ENCODE data around the gene GPC5. TPM values are rescaled to one million over a fixed set of nuclear protein-coding genes. Genes with fewer than 3 reads are reported as not detected.

The GPC5 gene
- total RNA-seq, 2 experiments from 2014 or later = 2.4 TPM; not detected in 1

- no peak overlapping the region for H3K27ac ChIP-seq (ENCODE audit: low read depth, low read length, poor library complexity, severe bottlenecking)
- no peaks in the 10 kb centered on the region for H3K9me2 ChIP-seq (ENCODE audit: insufficient read depth, low read length)
- no peaks in the 10 kb centered on the region for H3K9me3 ChIP-seq (ENCODE audit: low read length)
- H4K20me1 ChIP-seq (ENCODE audit: insufficient read depth, low read length) = no peaks in the 10 kb centered on the region
- TF ChIP-seq EZH2phosphoT487 (IDR thresholded peaks at IDR 0.05; ENCODE audit: borderline replicate concordance, low read depth, low read length) = no peak
- TF ChIP-seq, protein P1, sequence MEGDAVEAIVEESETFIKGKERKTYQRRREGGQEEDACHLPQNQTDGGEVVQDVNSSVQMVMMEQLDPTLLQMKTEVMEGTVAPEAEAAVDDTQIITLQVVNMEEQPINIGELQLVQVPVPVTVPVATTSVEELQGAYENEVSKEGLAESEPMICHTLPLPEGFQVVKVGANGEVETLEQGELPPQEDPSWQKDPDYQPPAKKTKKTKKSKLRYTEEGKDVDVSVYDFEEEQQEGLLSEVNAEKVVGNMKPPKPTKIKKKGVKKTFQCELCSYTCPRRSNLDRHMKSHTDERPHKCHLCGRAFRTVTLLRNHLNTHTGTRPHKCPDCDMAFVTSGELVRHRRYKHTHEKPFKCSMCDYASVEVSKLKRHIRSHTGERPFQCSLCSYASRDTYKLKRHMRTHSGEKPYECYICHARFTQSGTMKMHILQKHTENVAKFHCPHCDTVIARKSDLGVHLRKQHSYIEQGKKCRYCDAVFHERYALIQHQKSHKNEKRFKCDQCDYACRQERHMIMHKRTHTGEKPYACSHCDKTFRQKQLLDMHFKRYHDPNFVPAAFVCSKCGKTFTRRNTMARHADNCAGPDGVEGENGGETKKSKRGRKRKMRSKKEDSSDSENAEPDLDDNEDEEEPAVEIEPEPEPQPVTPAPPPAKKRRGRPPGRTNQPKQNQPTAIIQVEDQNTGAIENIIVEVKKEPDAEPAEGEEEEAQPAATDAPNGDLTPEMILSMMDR (conservative IDR thresholded peaks at IDR 0.05; ENCODE audit: low read length) = no peak
- H3K4me2 ChIP-seq (ENCODE audit: low read length) = no peak overlapping the region
- no peaks in the 10 kb centered on the region for H3K4me1 ChIP-seq (ENCODE audit: insufficient read depth, low read length, poor library complexity, severe bottlenecking)
- CTCF ChIA-PET (ENCODE audit: unreplicated experiment) = no interaction called here
- no TSS peak for BruUV-seq (replicated peaks)
- no peaks in the 10 kb centered on the region for H3K36me3 ChIP-seq (ENCODE audit: insufficient read depth, low read length)
- POLR2A ChIA-PET = no interaction called here
- H3K4me3 ChIP-seq (ENCODE audit: low read depth, low read length, poor library complexity, severe bottlenecking) = no peak overlapping the region
- no peaks in the 10 kb centered on the region for H3K79me2 ChIP-seq (ENCODE audit: insufficient read depth, low read depth, low read length)
- H2AFZ ChIP-seq (ENCODE audit: low read length) = no peak overlapping the region
- intact Hi-C loops (cut with micrococcal nuclease; ENCODE audit: unreplicated experiment) = no loop called here
- DNase-seq (ENCODE audit: low spot score) = no peak
Observed at GRCh38 chr13:92602560-92602959, 1204.1 kb downstream of the GPC5 start.

DNA sequence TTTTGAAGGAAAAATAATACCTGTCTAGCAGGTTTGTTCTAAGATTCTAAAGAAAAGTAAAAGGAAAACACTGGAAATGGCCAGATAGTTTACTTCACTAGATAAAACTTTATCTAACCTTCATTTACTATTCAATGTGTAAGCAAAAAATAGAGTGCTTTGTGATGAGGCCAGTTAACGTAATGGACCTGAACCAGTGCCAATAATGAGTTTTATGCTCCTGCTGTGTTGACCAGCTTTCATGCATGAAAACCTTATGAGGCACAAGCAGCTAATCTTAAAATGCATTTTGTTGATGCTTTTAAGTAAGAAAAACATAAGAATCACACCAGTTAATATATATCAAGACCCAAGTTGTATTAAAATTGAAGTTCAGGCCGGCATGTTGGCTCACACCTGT, 1211.0 kb downstream of the GPC5 start:
- no peak overlapping the region for H3K4me2 ChIP-seq (ENCODE audit: low read length)
- H3K4me3 ChIP-seq (ENCODE audit: low read depth, low read length, poor library complexity, severe bottlenecking) = no peak overlapping the region
- no peaks in the 10 kb centered on the region for H4K20me1 ChIP-seq (ENCODE audit: insufficient read depth, low read length)
- H3K9me3 ChIP-seq (ENCODE audit: low read length) = no peaks in the 10 kb centered on the region
- no peak for DNase-seq (ENCODE audit: low spot score)
- no TSS peak for BruUV-seq (replicated peaks)
- no peak overlapping the region for H2AFZ ChIP-seq (ENCODE audit: low read length)
- H3K79me2 ChIP-seq (ENCODE audit: insufficient read depth, low read depth, low read length) = no peaks in the 10 kb centered on the region
- no peaks in the 10 kb centered on the region for H3K4me1 ChIP-seq (ENCODE audit: insufficient read depth, low read length, poor library complexity, severe bottlenecking)
- TF ChIP-seq, protein P1 (conservative IDR thresholded peaks at IDR 0.05; ENCODE audit: low read length) = no peak
- no peak for TF ChIP-seq EZH2phosphoT487 (IDR thresholded peaks at IDR 0.05; ENCODE audit: borderline replicate concordance, low read depth, low read length)
- ChIA-PET POLR2A (no interaction called here), CTCF (ENCODE audit: unreplicated experiment) (no interaction called here)
- no peak overlapping the region for H3K27ac ChIP-seq (ENCODE audit: low read depth, low read length, poor library complexity, severe bottlenecking)
- no peaks in the 10 kb centered on the region for H3K9me2 ChIP-seq (ENCODE audit: insufficient read depth, low read length)
- no peaks in the 10 kb centered on the region for H3K36me3 ChIP-seq (ENCODE audit: insufficient read depth, low read length)
- intact Hi-C loops (cut with micrococcal nuclease; ENCODE audit: unreplicated experiment) = no loop called here

GRCh38 chr13:92612892-92613291, 1214.5 kb downstream of the GPC5 start:
- Histone ChIP-seq H4K20me1 (ENCODE audit: insufficient read depth, low read length) (no peaks in the 10 kb centered on the region), H3K4me3 (ENCODE audit: low read depth, low read length, poor library complexity, severe bottlenecking) (no peak overlapping the region), H3K27ac (ENCODE audit: low read depth, low read length, poor library complexity, severe bottlenecking) (no peak overlapping the region), H3K9me2 (ENCODE audit: insufficient read depth, low read length) (no peaks in the 10 kb centered on the region), H3K4me1 (ENCODE audit: insufficient read depth, low read length, poor library complexity, severe bottlenecking) (no peaks in the 10 kb centered on the region), H3K4me2 (ENCODE audit: low read length) (no peak overlapping the region), H3K9me3 (ENCODE audit: low read length) (no peaks in the 10 kb centered on the region), H2AFZ (ENCODE audit: low read length) (no peak overlapping the region), H3K79me2 (ENCODE audit: insufficient read depth, low read depth, low read length) (no peaks in the 10 kb centered on the region), H3K36me3 (ENCODE audit: insufficient read depth, low read length) (no peaks in the 10 kb centered on the region)
- ChIA-PET CTCF (ENCODE audit: unreplicated experiment) (no interaction called here), POLR2A (no interaction called here)
- TF ChIP-seq EZH2phosphoT487 (IDR thresholded peaks at IDR 0.05; ENCODE audit: borderline replicate concordance, low read depth, low read length) = no peak
- TF ChIP-seq, protein P1 (conservative IDR thresholded peaks at IDR 0.05; ENCODE audit: low read length) = no peak
- BruUV-seq (replicated peaks) = no TSS peak
- no peak for DNase-seq (ENCODE audit: low spot score)
- intact Hi-C loops (cut with micrococcal nuclease; ENCODE audit: unreplicated experiment) = no loop called here

Measured in OCI-LY7 (cell line).